Stimulated activated CD4-positive, alpha-beta T cell treated with anti-CD3 and anti-CD28 coated beads, Interleukin-1b, Interleukin-23, amount 100 ng/mL, for 1 hour (primary cell): ENCODE measurements around the gene SCN8A.
"Not testable (repeated sequence)": the region's sequence is repeated elsewhere in the genome, so short reads cannot be mapped to it uniquely, and the experiment has no call there.

Experiments
- DNase-seq, 2 donors: peaks; one replicate each; pipeline ENCODE4 v3.0.0-alpha.2; 2020; ENCODE audit warnings: low read depth in 2 of 2

The SCN8A gene

DNA sequence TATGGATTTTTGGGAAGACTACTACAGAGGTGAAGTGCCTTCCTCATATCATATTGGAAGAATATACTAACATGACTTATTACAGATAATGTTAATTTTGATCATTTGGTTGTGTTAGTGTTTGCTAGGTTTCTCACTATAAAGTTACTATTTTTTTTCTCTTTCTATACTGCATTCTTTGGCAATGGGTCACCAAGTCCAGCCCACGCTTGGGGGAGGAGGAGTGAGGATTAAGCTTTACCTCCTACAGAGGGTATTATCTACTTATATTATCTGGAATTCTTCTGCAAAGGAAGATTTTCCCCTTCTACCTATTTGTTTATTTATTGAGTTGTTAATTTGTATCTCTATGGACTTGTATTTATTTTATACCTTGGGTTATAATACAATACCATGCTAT, 31.5 kb downstream of the SCN8A start:
- DNase-seq = no peak

DNA sequence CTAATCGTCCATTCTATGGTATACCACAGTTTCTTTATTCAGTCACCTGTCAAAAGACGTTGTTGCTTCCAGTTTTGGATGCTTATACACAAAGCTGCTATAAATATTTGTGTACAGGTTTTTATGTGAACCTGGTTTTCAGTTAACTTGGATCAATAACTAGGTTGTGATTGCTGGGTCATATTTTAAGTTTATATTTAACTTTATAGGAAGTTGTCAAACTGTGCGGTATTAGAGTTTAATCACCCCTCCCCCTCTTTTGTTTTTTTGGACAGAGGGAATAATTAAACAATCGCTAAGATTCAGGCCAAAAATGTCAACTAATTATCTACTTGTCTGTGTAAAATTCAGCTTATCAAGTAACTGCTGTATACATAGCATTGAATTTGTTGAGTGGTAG, 34.3 kb downstream of the SCN8A start:
- DNase-seq = no peak

DNA sequence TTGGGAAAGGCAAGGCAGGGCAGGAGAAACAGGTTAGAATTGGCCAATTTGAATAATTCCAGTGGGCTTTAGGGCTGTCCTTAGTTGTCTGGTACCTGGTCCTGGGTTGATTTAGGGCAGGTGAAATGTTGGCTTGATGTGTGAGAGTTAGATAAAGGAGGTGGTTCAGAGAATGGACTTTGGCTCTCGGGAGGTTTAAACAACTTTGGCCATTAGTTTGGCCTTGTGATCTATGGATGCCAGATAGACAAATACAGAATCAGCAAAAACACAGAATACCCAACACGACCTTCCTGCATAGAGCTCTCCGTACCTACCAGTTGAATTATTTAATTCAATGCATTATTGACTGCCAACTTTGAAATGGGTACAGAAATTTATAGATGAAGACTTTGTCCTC, 35.1 kb downstream of the SCN8A start:
- DNase-seq = no peak

GRCh38 chr12:51626629-51627028, 35.6 kb downstream of the SCN8A start:
- DNase-seq = no peak

DNA sequence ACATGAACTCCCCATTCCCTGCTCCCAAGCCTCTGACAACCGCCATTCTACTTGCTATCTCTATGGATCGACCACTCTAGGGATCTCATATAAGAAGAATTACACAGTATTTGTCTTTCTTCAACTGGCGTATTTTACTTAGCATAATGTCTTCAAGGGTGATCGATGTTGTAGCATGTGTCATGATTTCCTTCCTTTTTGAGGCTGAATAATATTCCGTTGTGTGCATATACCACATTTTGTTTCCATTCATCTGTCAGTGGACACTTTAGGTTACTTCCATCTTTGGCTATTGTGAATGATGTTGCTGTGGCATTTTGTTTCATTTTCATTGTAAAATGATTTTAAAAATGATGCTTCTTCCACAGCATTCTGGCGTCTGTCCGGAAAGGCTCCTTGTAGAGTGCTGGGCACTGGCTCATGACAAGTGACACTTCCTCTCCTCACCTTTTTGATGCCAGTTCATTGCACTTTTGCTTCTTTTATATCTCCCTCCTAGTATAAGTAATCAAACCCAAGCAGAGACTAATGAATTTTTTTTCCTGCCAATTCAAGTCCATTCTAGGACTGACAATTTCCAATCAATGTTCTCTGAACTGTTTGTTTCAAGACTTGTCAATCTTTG, 39.3 kb downstream of the SCN8A start:
- no peak for DNase-seq

GRCh38 chr12:51630986-51631385, 40.0 kb downstream of the SCN8A start:
- no peak for DNase-seq

DNA sequence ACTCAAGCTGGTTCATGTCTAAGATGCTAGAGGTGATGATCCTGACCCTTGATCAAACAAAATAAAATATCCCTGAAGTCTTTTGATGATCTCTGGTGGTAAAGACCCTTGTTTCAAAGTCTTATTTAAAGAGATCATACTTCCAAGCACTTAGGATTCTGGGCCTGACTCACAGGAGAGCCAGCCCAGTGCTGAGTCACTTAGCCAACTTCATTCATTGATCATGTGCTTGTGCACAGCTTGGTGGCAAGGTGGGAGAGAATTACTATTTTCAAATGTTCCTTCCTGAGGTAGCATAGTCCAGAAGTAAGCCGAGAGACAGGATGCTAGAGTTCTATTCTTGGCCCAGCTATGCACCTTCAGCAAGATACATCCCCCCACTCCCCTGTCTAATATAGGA, 40.6 kb downstream of the SCN8A start:
- DNase-seq = no peak

DNA sequence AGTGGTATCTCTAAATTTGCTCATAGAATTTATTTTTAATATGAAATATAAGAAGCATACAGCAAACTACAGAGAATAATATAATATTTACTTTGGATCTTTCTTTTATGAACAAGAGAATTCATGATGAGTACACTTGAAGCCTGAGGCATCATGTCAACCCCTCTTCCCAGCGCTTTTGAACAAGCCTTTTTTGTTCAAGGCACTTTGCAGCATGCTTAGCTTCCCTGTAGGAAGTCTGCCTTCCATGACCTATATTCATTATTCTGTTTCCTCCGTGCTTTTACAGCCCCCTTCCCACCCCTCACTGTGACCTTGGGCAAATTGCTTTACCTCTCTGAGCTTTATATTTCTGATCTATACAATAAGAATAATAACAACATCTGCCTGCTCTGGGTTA, 41.6 kb downstream of the SCN8A start:
- no peak for DNase-seq

GRCh38 chr12:51635346-51635745, 44.3 kb downstream of the SCN8A start:
- no peak for DNase-seq

DNA sequence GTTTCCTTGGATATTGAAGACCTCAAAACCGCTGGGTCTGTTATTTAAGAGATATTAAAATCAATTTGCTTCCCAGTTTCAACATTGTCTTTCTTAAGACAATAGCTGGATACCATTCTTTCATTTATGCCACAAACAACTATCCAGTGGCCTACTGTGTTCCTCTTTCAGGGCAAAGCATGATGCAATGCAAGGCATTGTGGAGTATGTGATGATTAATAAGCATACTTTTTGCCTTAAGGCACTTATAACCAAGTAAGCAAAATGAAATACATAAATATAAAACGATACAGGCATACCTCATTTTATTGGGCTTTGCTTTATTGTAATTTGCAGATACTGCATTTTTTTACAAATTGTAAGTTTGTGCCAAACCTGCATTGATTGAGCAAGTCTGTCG, 45.5 kb downstream of the SCN8A start:
- no peak for DNase-seq

GRCh38 chr12:51636986-51637385, 46.0 kb downstream of the SCN8A start:
- no peak for DNase-seq

DNA sequence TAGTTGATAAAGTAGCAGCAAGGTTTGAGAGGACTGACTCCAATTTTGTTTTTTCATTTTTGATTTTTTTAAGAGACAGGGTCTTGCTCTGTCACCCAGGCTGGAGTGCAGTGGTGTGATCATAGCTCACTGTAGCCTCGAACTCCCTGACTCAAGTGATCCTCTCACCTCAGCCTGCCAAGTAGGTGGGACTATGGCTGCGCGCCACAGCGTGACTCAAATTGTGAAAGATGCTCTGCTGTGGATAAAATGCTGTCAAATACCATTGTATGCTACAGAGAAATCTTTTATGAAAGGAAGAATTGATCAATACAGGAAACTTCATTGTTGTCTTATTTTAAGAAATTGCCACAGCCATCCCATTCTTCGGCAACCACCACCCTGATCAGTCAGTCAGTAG, 48.3 kb downstream of the SCN8A start:
- no peak for DNase-seq

DNA sequence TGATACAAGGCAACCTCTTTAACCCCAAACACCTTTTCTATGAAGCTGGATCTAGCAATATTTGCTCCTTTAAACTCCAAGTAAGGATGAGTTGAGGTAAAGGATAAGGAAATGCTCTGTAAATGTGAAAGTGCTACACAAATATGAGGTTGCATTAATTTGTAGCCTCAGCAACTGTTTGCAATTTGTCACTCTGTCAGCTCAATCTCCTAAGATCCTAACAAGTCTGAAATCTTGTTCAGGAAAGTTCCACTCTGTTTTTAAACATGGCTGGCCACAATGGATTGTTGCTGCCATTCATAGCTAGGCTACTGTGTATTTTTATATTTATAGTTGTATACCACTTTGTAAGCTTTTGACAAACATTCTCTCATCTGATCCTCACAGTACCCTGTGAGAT, 51.3 kb downstream of the SCN8A start:
- DNase-seq = no peak

DNA sequence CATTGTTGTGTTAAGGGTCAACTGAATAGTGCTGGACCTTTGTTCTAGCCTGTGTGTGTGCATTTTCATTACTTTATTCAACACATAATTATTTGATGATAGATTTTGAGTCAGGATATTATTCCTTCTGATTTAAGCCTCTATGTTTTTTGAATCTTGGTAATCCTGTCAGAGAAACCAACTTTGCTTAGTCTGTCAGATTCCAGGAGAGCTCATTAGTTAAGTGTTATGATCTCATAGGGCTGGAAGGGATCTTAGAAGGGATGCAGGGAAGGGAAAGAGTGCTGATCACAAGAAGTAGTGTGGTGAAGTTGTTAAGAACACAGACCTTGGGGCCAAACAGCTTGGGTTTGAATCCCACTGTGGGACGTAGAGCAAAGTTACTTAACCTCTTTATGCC, 52.9 kb downstream of the SCN8A start:
- no peak for DNase-seq

DNA sequence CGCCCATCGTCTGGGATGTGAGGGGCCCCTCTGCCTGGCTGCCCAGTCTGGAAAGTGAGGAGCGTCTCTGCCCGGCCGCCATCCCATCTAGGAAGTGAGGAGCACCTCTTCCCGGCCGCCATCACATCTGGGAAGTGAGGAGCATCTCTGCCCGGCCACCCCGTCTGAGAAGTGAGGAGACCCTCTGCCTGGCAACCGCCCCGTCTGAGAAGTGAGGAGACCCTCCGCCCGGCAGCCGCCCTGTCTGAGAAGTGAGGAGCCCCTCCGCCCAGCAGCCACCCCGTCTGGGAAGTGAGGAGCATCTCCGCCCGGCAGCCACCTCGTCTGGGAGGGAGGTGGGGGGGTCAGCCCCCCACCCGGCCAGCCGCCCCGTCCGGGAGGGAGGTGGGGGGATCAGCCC, 53.7 kb downstream of the SCN8A start:
- DNase-seq = not testable (repeated sequence)

DNA sequence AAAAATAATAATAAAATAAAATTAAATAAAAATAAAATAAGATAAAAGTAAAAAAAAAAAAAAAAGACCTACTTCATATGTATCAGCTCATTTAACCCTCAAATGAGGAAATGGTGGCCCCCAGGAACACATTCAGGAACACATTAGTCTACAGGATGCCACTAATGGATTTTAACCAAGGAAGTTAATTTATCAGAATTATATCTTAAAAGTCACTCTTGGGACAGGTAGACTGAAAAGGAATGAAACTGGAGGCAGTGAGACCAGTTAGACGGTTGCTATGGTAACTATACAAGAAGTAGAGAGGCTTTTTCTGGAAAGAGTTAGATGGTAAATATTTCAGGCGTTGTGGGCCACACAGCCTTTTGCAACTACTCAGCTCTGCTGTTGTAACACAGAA, 54.9 kb downstream of the SCN8A start:
- DNase-seq = no peak

DNA sequence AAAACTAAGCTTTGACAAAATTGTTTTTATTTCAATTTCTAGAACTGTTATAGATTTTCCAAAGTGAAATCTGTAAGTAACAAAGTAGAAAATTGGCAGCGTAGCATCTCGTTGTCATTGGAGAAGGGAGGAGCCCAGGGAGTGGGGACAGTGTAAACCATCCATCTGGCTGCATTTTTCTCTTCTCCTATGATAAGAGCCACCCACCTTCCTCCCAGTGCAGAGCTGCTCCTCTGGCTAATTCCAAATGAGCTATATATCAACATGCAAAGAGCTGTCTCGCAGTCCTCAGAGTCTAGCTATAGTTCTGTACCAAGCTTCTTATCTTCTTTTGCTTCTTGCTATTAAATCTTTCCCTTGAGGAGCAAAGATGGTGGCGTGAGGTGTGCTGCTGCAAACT, 56.6 kb downstream of the SCN8A start:
- DNase-seq = no peak

- no peak for DNase-seq
These were observed 62.4 kb downstream of the SCN8A start for GRCh38 chr12:51653431-51653830.

GRCh38 chr12:51661199-51661598, 70.2 kb downstream of the SCN8A start:
- DNase-seq = no peak

- DNase-seq = no peak
These were observed 70.8 kb downstream of the SCN8A start for GRCh38 chr12:51661836-51662235.

DNA sequence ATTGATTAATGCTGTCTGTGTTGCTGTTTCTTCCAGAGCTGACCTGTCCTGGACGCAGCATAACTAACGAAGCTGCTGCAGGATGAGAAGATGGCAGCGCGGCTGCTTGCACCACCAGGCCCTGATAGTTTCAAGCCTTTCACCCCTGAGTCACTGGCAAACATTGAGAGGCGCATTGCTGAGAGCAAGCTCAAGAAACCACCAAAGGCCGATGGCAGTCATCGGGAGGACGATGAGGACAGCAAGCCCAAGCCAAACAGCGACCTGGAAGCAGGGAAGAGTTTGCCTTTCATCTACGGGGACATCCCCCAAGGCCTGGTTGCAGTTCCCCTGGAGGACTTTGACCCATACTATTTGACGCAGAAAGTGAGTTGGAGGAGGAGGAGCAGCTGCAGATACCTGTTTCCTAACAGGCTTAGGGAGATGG, 71.7 kb downstream of the SCN8A start:
- no peak for DNase-seq

GRCh38 chr12:51663390-51663789, 72.4 kb downstream of the SCN8A start:
- no peak for DNase-seq

DNA sequence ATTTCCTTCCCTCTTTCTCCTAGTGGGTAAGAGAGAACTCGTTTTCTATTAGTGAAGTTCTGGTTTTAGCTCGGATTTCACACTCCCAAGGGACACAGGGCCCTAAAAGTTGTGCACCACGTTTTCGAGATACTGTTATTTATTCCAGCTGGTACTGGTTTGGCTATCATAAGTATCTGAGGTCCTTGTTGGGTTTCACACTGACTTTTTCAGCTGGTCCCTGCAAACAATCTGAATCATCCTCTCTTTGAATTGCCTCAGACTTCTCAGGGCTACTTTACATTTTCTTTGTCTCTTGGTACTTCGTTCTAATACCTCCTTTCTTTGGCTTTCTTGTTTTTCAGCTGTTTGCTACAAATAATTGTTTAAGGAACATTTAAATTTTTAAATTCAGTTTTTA, 75.7 kb downstream of the SCN8A start:
- no peak for DNase-seq

- no peak for DNase-seq
These were observed 76.2 kb downstream of the SCN8A start for GRCh38 chr12:51667269-51667668.

GRCh38 chr12:51669271-51669670, 78.2 kb downstream of the SCN8A start:
- DNase-seq = no peak
